Measurements from ENCODE around the gene STYXL2.
A peak's percentile ranks its signal among the peaks of the same experiment; 100 is the strongest.

STYXL2 gene

GRCh38 chr1:167093846-167094516, at the start of gene STYXL2:
Gene STYXL2 (plus strand): TSS chr1:167094075. CDS start chr1:167094850, 775 bp downstream.
- no peak within 1 kb of the TSS for H3K4me3 ChIP-seq (ENCODE audit: low read depth, low read length)
- DNase-seq (ENCODE audit: low read depth) = no peak
- TF ChIP-seq CTCF (IDR thresholded peaks at IDR 0.05; ENCODE audit: insufficient read depth, low read depth, low read length, missing control alignments) = no peak

GRCh38 chr1:167051907-167052306, 42.0 kb upstream of the STYXL2 start:
- TF ChIP-seq CTCF (IDR thresholded peaks at IDR 0.05; ENCODE audit: insufficient read depth, low read depth, low read length, missing control alignments) = no peak

GRCh38 chr1:167052389-167052788, 41.5 kb upstream of the STYXL2 start:
- no peak overlapping the region for H3K4me3 ChIP-seq (ENCODE audit: low read depth, low read length)
- TF ChIP-seq CTCF (IDR thresholded peaks at IDR 0.05; ENCODE audit: insufficient read depth, low read depth, low read length, missing control alignments) = peak; percentile 38
- no peak for DNase-seq (ENCODE audit: low read depth)

More at GRCh38 chr1:167051907-167052306, 42.0 kb upstream of the STYXL2 start:
- no peak for DNase-seq (ENCODE audit: low read depth)
- no peak overlapping the region for H3K4me3 ChIP-seq (ENCODE audit: low read depth, low read length)

- no peak for DNase-seq (ENCODE audit: low read depth)
- no peak overlapping the region for H3K4me3 ChIP-seq (ENCODE audit: low read depth, low read length)
- TF ChIP-seq CTCF (IDR thresholded peaks at IDR 0.05; ENCODE audit: insufficient read depth, low read depth, low read length, missing control alignments) = no peak
Measured at GRCh38 chr1:167054531-167054930, 39.3 kb upstream of the STYXL2 start.

- no peak overlapping the region for H3K4me3 ChIP-seq (ENCODE audit: low read depth, low read length)
- DNase-seq (ENCODE audit: low read depth) = no peak
- TF ChIP-seq CTCF (IDR thresholded peaks at IDR 0.05; ENCODE audit: insufficient read depth, low read depth, low read length, missing control alignments) = no peak
Measured at GRCh38 chr1:167054946-167055630, 38.8 kb upstream of the STYXL2 start.

GRCh38 chr1:167056529-167057231, 37.2 kb upstream of the STYXL2 start:
- H3K4me3 ChIP-seq (ENCODE audit: low read depth, low read length) = no peak overlapping the region
- TF ChIP-seq CTCF (IDR thresholded peaks at IDR 0.05; ENCODE audit: insufficient read depth, low read depth, low read length, missing control alignments) = no peak
- no peak for DNase-seq (ENCODE audit: low read depth)
